OCI-LY3 (cell line): ENCODE data around the gene REG1B.

Experiments
- H2AFZ ChIP-seq: fragments of 200-600, 300-600 bp; shearing (Covaris generic); 2 replicates; pipeline ENCODE4 v1.6.0; 2014; ENCODE audit warnings: antibody characterized with exemption, low read depth, low read length
- H3K27ac ChIP-seq: fragments of 200-600, 300-600 bp; sonication (generic); 2 replicates; pipeline ENCODE4 v1.5.1; 2014; ENCODE audit warnings: mild to moderate bottlenecking, low read length, moderate library complexity, mixed read lengths
- H3K27me3 ChIP-seq: fragments of 200-600, 300-600 bp; sonication (generic); 2 replicates; pipeline ENCODE4 v1.6.1; 2014; ENCODE audit warnings: low read depth, low read length, mixed read lengths
- H3K36me3 ChIP-seq: fragments of 200-600, 300-600 bp; sonication (generic); replicated peaks from 2 replicates; pipeline ENCODE3; 2014; ENCODE audit warnings: low read depth, low read length, mixed read lengths
- H3K4me1 ChIP-seq: fragments of 300-600, 200-600 bp; sonication (generic); 2 replicates; pipeline ENCODE4 v1.6.1; 2014; ENCODE audit warnings: low read length, mixed read lengths
- H3K4me2 ChIP-seq: fragments of 200-600, 300-600 bp; sonication (generic); 2 replicates; pipeline ENCODE4 v1.6.1; 2014; ENCODE audit warnings: low read length, mixed read lengths
- H3K4me3 ChIP-seq: fragments of 300-600, 200-600 bp; sonication (generic); 2 replicates; pipeline ENCODE4 v1.5.1; 2014; ENCODE audit warnings: antibody characterized with exemption, mild to moderate bottlenecking, low read length, moderate library complexity
- H3K79me2 ChIP-seq: fragments of 300-600, 200-600 bp; shearing (Covaris generic); 2 replicates; pipeline ENCODE4 v1.6.1; 2014; ENCODE audit warnings: mild to moderate bottlenecking, low read length, mixed read lengths
- H3K9ac ChIP-seq: fragments of 300-600, 200-600 bp; shearing (Covaris generic); 2 replicates; pipeline ENCODE4 v1.6.0; 2014; ENCODE audit warnings: mild to moderate bottlenecking, low read length, moderate library complexity
- H3K9me3 ChIP-seq: fragments of 200-600, 300-600 bp; shearing (Covaris generic); 2 replicates; pipeline ENCODE4 v1.6.1; 2014; ENCODE audit warnings: low read length, mixed read lengths; ENCODE audit not compliant: insufficient read depth
- H4K20me1 ChIP-seq: fragments of 200-600, 300-600 bp; sonication (generic); 2 replicates; pipeline ENCODE4 v1.6.1; 2016; ENCODE audit warnings: low read length, mixed read lengths; ENCODE audit not compliant: insufficient read depth
- EZH2phosphoT487 ChIP-seq: fragments of 200-600 bp; shearing (Covaris generic); IDR thresholded peaks from 2 replicates; pipeline ENCODE4 v1.6.1; 2018; ENCODE audit warnings: antibody characterized with exemption, mixed run types, low read depth
- TF ChIP-seq, protein P1 (sequence below): fragments of 200-600, 300-600 bp; sonication (generic); IDR thresholded peaks from 2 replicates; pipeline ENCODE4 v1.5.1; 2014; ENCODE audit warnings: antibody characterized with exemption, low read length, low read depth

The REG1B gene

DNA sequence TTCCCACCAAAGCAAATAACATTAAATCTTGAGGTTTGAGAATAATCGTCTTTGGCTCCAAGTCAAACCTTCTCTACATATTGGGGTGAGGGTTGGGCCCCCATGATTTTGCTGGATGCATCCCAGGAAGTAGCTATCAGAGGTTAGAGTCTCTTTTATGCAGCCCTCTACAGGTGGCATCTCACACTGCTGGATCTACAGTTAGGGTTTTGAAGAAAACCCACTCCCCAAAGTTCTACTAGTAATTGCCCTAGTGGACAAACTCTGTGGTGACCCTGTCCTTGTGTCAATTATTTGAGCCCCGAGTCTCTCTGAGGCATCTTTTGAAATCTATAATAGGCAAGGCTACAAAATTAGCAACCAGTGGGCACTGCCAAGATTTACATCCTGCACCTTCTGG is 17.5 kb upstream of the REG1B start:
- Histone ChIP-seq H3K9ac (no peak overlapping the region), H3K36me3 (no peaks in the 10 kb centered on the region), H3K4me1 (peaks cover 4% of the 10 kb centered on the region), H3K79me2 (no peaks in the 10 kb centered on the region), H3K4me3 (no peak overlapping the region), H3K27ac (no peak overlapping the region), H2AFZ (no peak overlapping the region), H3K4me2 (no peak overlapping the region), H3K27me3 (no peaks in the 10 kb centered on the region), H3K9me3 (peaks cover 3% of the 10 kb centered on the region), H4K20me1 (no peaks in the 10 kb centered on the region)
- TF ChIP-seq, protein P1, sequence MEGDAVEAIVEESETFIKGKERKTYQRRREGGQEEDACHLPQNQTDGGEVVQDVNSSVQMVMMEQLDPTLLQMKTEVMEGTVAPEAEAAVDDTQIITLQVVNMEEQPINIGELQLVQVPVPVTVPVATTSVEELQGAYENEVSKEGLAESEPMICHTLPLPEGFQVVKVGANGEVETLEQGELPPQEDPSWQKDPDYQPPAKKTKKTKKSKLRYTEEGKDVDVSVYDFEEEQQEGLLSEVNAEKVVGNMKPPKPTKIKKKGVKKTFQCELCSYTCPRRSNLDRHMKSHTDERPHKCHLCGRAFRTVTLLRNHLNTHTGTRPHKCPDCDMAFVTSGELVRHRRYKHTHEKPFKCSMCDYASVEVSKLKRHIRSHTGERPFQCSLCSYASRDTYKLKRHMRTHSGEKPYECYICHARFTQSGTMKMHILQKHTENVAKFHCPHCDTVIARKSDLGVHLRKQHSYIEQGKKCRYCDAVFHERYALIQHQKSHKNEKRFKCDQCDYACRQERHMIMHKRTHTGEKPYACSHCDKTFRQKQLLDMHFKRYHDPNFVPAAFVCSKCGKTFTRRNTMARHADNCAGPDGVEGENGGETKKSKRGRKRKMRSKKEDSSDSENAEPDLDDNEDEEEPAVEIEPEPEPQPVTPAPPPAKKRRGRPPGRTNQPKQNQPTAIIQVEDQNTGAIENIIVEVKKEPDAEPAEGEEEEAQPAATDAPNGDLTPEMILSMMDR: no peak
- no peak for TF ChIP-seq EZH2phosphoT487

DNA sequence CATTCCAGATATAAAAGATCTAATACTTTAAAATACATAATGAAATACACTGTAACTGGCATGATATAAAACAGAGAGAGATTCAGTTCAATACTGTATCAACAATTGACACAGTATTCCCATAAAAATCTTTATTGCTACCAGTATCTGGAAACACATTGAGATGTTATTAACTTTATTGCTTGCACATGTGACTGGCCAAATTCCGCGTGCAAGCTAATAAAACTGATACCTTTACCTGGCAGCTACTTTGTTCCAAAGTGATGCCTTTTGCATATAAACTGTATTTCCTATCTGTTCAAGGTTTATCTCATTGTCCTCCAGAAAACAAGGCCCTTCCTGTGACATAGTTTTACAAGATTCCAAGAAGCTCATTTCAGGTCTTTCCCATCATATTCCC is 15.4 kb upstream of the REG1B start:
- Histone ChIP-seq H4K20me1 (no peaks in the 10 kb centered on the region), H3K4me1 (peaks cover 8% of the 10 kb centered on the region), H3K27me3 (no peaks in the 10 kb centered on the region), H3K4me3 (no peak overlapping the region), H3K9ac (no peak overlapping the region), H3K4me2 (no peak overlapping the region), H3K36me3 (no peaks in the 10 kb centered on the region), H3K79me2 (no peaks in the 10 kb centered on the region), H3K27ac (no peak overlapping the region), H2AFZ (no peak overlapping the region), H3K9me3 (peaks cover 3% of the 10 kb centered on the region)
- no peak for TF ChIP-seq EZH2phosphoT487
- TF ChIP-seq, protein P1: no peak

GRCh38 chr2:79101024-79101423 is 13.2 kb upstream of the REG1B start:
- no peaks in the 10 kb centered on the region for H3K36me3 ChIP-seq
- H3K4me1 ChIP-seq: peaks cover 8% of the 10 kb centered on the region
- no peak overlapping the region for H3K4me3 ChIP-seq
- H3K79me2 ChIP-seq: no peaks in the 10 kb centered on the region
- no peak for TF ChIP-seq EZH2phosphoT487
- TF ChIP-seq, protein P1: no peak
- no peak overlapping the region for H3K27ac ChIP-seq
- peaks cover 3% of the 10 kb centered on the region for H3K9me3 ChIP-seq
- H3K4me2 ChIP-seq: no peak overlapping the region
- no peaks in the 10 kb centered on the region for H3K27me3 ChIP-seq
- H2AFZ ChIP-seq: no peak overlapping the region
- H4K20me1 ChIP-seq: no peaks in the 10 kb centered on the region
- no peak overlapping the region for H3K9ac ChIP-seq

DNA sequence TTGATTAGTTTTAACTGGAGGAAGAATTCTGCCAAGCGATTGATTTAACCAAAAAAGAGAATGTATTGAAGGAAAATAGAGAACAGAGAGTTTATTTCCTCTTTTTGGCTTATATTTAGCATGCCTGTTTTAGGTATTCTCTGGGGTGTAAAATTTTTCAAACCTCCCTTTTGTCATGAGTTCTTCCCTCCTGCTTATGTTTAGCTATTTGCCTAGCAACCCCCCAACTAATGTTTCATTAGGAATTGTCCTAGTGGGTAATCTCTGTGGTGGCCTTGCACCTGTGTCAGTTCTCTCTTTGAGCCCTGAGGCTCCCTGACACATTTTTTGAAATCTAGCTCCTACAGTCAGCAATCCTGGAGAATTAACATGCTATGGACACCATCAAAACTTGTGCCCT is 12.5 kb upstream of the REG1B start:
- Histone ChIP-seq H3K9ac (no peak overlapping the region), H3K4me3 (no peak overlapping the region), H2AFZ (no peak overlapping the region), H3K36me3 (no peaks in the 10 kb centered on the region), H3K9me3 (peaks cover 3% of the 10 kb centered on the region), H3K4me1 (peaks cover 8% of the 10 kb centered on the region), H4K20me1 (no peaks in the 10 kb centered on the region), H3K79me2 (no peaks in the 10 kb centered on the region), H3K27me3 (no peaks in the 10 kb centered on the region), H3K27ac (no peak overlapping the region), H3K4me2 (no peak overlapping the region; the same call in 1 of the 2 replicates)
- TF ChIP-seq, protein P1: no peak
- no peak for TF ChIP-seq EZH2phosphoT487
